DMS 273 (cell line): ENCODE data around the gene FDCSP.
A peak's percentile ranks its signal among the peaks of the same experiment; 100 is the strongest.
"Not testable (repeated sequence)": the region's sequence is repeated elsewhere in the genome, so short reads cannot be mapped to it uniquely, and the experiment has no call there.

Experiments used
- DNase-seq: peaks from one replicate; lab custom pipeline; 2025; ENCODE audit not compliant: unreplicated experiment; lab: John Stamatoyannopoulos, UW

Gene FDCSP

GRCh38 chr4:70225824-70226223, at the start of gene FDCSP:
FDCSP (plus strand) TSS chr4:70226124; CDS start chr4:70231195, 5,071 bp downstream.
- DNase-seq = no peak

- no peak for DNase-seq
Observed at GRCh38 chr4:70177090-70177489, 48.8 kb upstream of the FDCSP start.

GRCh38 chr4:70178075-70178660, 47.8 kb upstream of the FDCSP start:
- no peak for DNase-seq

GRCh38 chr4:70179811-70180210, 46.1 kb upstream of the FDCSP start:
- no peak for DNase-seq

GRCh38 chr4:70181864-70182263, 44.1 kb upstream of the FDCSP start:
- no peak for DNase-seq

- no peak for DNase-seq
Observed at GRCh38 chr4:70182517-70183167, 43.3 kb upstream of the FDCSP start.

GRCh38 chr4:70183168-70183939, 42.6 kb upstream of the FDCSP start:
- DNase-seq = peak; percentile 47

GRCh38 chr4:70183940-70184246, 42.0 kb upstream of the FDCSP start:
- no peak for DNase-seq

- no peak for DNase-seq
Observed at GRCh38 chr4:70187216-70187615, 38.7 kb upstream of the FDCSP start.

GRCh38 chr4:70190579-70190978, 35.3 kb upstream of the FDCSP start:
- no peak for DNase-seq

- no peak for DNase-seq
Observed at GRCh38 chr4:70191647-70192046, 34.3 kb upstream of the FDCSP start.

GRCh38 chr4:70192895-70193294, 33.0 kb upstream of the FDCSP start:
- no peak for DNase-seq

- no peak for DNase-seq
Observed at GRCh38 chr4:70195425-70195824, 30.5 kb upstream of the FDCSP start, which contains the start of gene ODAM. ODAM (plus strand) TSS chr4:70195725; CDS start chr4:70196544, 819 bp downstream.

- no peak for DNase-seq
Observed at GRCh38 chr4:70196857-70197256, 29.1 kb upstream of the FDCSP start.

- no peak for DNase-seq
Observed at GRCh38 chr4:70197842-70198241, 28.1 kb upstream of the FDCSP start.

GRCh38 chr4:70203601-70204000, 22.3 kb upstream of the FDCSP start:
- DNase-seq = no peak

GRCh38 chr4:70212752-70213151, 13.2 kb upstream of the FDCSP start:
- DNase-seq = not testable (repeated sequence)

- not testable (repeated sequence) for DNase-seq
Observed at GRCh38 chr4:70216109-70216508, 9.8 kb upstream of the FDCSP start.

GRCh38 chr4:70216550-70216949, 9.4 kb upstream of the FDCSP start:
- not testable (repeated sequence) for DNase-seq

- not testable (repeated sequence) for DNase-seq
Observed at GRCh38 chr4:70221389-70221788, 4.5 kb upstream of the FDCSP start.

GRCh38 chr4:70221818-70222217, 4.1 kb upstream of the FDCSP start:
- DNase-seq = not testable (repeated sequence)

- DNase-seq = no peak
Observed at GRCh38 chr4:70236125-70236524, 10.2 kb downstream of the FDCSP start.
